GM12874 (cell line): ENCODE results near the gene ARFIP2.

Experiments used
- CTCF ChIP-seq: IDR thresholded peaks from 2 replicates; pipeline ENCODE4 v1.5.1; 2011; ENCODE audit warnings: low read depth, mild to moderate bottlenecking, control low read depth, low read length, moderate library complexity; ENCODE audit not compliant: insufficient read depth

The ARFIP2 gene

GRCh38 chr11:6481012-6481923, at the start of gene ARFIP2, which contains the start of gene TIMM10B:
ARFIP2 (minus strand) TSS chr11:6481331; CDS start chr11:6480421, 910 bp downstream.
TIMM10B (plus strand) TSS chr11:6481501; CDS start chr11:6481517, 16 bp downstream.
- TF ChIP-seq CTCF = no peak

GRCh38 chr11:6530848-6531247, 49.7 kb upstream of the ARFIP2 start:
- TF ChIP-seq CTCF = no peak

GRCh38 chr11:6529266-6529665, 48.1 kb upstream of the ARFIP2 start:
- TF ChIP-seq CTCF = no peak

- no peak for TF ChIP-seq CTCF
These were observed 45.4 kb upstream of the ARFIP2 start for GRCh38 chr11:6526411-6527135.

- TF ChIP-seq CTCF = no peak
These were observed 42.1 kb upstream of the ARFIP2 start for GRCh38 chr11:6523253-6523652.

- no peak for TF ChIP-seq CTCF
These were observed 39.1 kb upstream of the ARFIP2 start for GRCh38 chr11:6520265-6520664.

GRCh38 chr11:6516865-6517264, 35.7 kb upstream of the ARFIP2 start:
- TF ChIP-seq CTCF = no peak
